OCI-LY7 (cell line): ENCODE results near the gene TTLL10. TPM values are rescaled to one million over a fixed set of nuclear protein-coding genes. Genes with fewer than 3 reads are reported as not detected.

Experiments
- BruUV-seq: library from RNA; stranded (reverse); fragments of 400-500 nt; replicated peaks from 2 replicates; lab custom pipeline; 2021; lab: Mats Ljungman, UMichigan
- CTCF ChIA-PET: fragments of 300-600 bp; sonication (Branson Sonifier 250); formaldehyde crosslinking; loops from one replicate; lab custom pipeline; 2022; ENCODE audit warnings: antibody characterized with exemption; ENCODE audit not compliant: unreplicated experiment; lab: Charles Lee
- POLR2A ChIA-PET: fragments of 300-600 bp; sonication (Branson Sonifier 250); formaldehyde crosslinking; loops from one replicate; lab custom pipeline; 2022; ENCODE audit warnings: antibody characterized with exemption; lab: Charles Lee
- DNase-seq: peaks from one replicate; pipeline ENCODE4 v3.0.0-alpha.2; 2015; ENCODE audit warnings: low spot score
- H2AFZ ChIP-seq: fragments of 200-600 bp; sonication (generic), shearing (Covaris generic); 2 replicates; pipeline ENCODE4 v1.6.1; 2014; ENCODE audit warnings: mild to moderate bottlenecking, antibody characterized with exemption, low read length, moderate library complexity
- H3K27ac ChIP-seq: fragments of 200-600 bp; sonication (generic); 2 replicates; pipeline ENCODE4 v1.5.1; 2014; ENCODE audit warnings: mixed run types, low read depth, mild to moderate bottlenecking, moderate library complexity, low read length, inconsistent platforms; ENCODE audit not compliant: poor library complexity, severe bottlenecking
- H3K36me3 ChIP-seq: fragments of 200-600 bp; sonication (generic); 2 replicates; pipeline ENCODE4 v1.6.1; 2014; ENCODE audit warnings: mild to moderate bottlenecking, antibody characterized with exemption, low read length, moderate library complexity, mixed read lengths; ENCODE audit not compliant: insufficient read depth
- H3K4me1 ChIP-seq: fragments of 200-600 bp; sonication (generic); 2 replicates; pipeline ENCODE4 v1.5.1; 2014; ENCODE audit warnings: mild to moderate bottlenecking, low read length; ENCODE audit not compliant: insufficient read depth, poor library complexity, severe bottlenecking
- H3K4me2 ChIP-seq: fragments of 200-600 bp; sonication (generic); 2 replicates; pipeline ENCODE4 v1.6.1; 2014; ENCODE audit warnings: mild to moderate bottlenecking, low read length
- H3K4me3 ChIP-seq: fragments of 200-600 bp; sonication (generic); 2 replicates; pipeline ENCODE4 v1.5.1; 2014; ENCODE audit warnings: mild to moderate bottlenecking, low read depth, low read length; ENCODE audit not compliant: poor library complexity, severe bottlenecking
- H3K79me2 ChIP-seq: fragments of 200-600 bp; sonication (generic); 2 replicates; pipeline ENCODE4 v1.6.1; 2016; ENCODE audit warnings: low read depth, mild to moderate bottlenecking, low read length, moderate library complexity, mixed read lengths; ENCODE audit not compliant: insufficient read depth
- H3K9me2 ChIP-seq: fragments of 200-600 bp; sonication (generic); 2 replicates; pipeline ENCODE4 v1.6.1; 2016; ENCODE audit warnings: mild to moderate bottlenecking, low read length, mixed read lengths; ENCODE audit not compliant: insufficient read depth
- H3K9me3 ChIP-seq: fragments of 200-600 bp; sonication (generic); 2 replicates; pipeline ENCODE4 v1.6.1; 2014; ENCODE audit warnings: mild to moderate bottlenecking, mixed run types, low read length, mixed read lengths
- H4K20me1 ChIP-seq: fragments of 200-600 bp; sonication (generic); 2 replicates; pipeline ENCODE4 v1.6.1; 2014; ENCODE audit warnings: mild to moderate bottlenecking, antibody characterized with exemption, low read length, moderate library complexity, mixed read lengths; ENCODE audit not compliant: insufficient read depth
- EZH2phosphoT487 ChIP-seq: fragments of 200-600 bp; sonication (generic); IDR thresholded peaks from 2 replicates; pipeline ENCODE4 v1.6.1; 2018; ENCODE audit warnings: low read depth, borderline replicate concordance, mild to moderate bottlenecking, mixed run types, antibody characterized with exemption, low read length, moderate library complexity, mixed read lengths
- intact Hi-C: fragments of 100-400 bp; cut with micrococcal nuclease; formaldehyde crosslinking; loops from one replicate; pipeline ENCODE4 v1.10.0; 2022; ENCODE audit not compliant: unreplicated experiment
- total RNA-seq, 2 experiments: library from RNA; depleted of rRNA in 1 of 2; stranded (reverse); fragments of >200 nt in 1 of 2; shearing (Covaris generic) in 1 of 2; gene quantifications; 2 replicates each; pipeline ENCODE4 v1.2.3, GENCODE V29; 2014 to 2022
- TF ChIP-seq, protein P1 (sequence below): fragments of 200-600 bp; sonication (generic); conservative IDR thresholded peaks from 2 replicates; pipeline ENCODE4 v1.5.1; 2014; ENCODE audit warnings: mild to moderate bottlenecking, antibody characterized with exemption, low read length, moderate library complexity, mixed read lengths

The TTLL10 gene
- total RNA-seq, 2 experiments from 2014 or later, result not detected

GRCh38 chr1:1132042-1132950 is 41.4 kb upstream of the TTLL10 start:
- DNase-seq, result no peak
- Histone ChIP-seq H3K4me3 (no peak overlapping the region), H3K27ac (no peak overlapping the region), H3K4me1 (peaks cover 12% of the 10 kb centered on the region), H4K20me1 (no peaks in the 10 kb centered on the region), H3K4me2 (no peak overlapping the region), H2AFZ (no peak overlapping the region), H3K9me2 (no peaks in the 10 kb centered on the region), H3K9me3 (no peaks in the 10 kb centered on the region), H3K79me2 (no peaks in the 10 kb centered on the region), H3K36me3 (no peaks in the 10 kb centered on the region)
- CTCF ChIA-PET, result no interaction called here
- BruUV-seq, result no TSS peak
- intact Hi-C loops, result no loop called here
- TF ChIP-seq, protein P1, sequence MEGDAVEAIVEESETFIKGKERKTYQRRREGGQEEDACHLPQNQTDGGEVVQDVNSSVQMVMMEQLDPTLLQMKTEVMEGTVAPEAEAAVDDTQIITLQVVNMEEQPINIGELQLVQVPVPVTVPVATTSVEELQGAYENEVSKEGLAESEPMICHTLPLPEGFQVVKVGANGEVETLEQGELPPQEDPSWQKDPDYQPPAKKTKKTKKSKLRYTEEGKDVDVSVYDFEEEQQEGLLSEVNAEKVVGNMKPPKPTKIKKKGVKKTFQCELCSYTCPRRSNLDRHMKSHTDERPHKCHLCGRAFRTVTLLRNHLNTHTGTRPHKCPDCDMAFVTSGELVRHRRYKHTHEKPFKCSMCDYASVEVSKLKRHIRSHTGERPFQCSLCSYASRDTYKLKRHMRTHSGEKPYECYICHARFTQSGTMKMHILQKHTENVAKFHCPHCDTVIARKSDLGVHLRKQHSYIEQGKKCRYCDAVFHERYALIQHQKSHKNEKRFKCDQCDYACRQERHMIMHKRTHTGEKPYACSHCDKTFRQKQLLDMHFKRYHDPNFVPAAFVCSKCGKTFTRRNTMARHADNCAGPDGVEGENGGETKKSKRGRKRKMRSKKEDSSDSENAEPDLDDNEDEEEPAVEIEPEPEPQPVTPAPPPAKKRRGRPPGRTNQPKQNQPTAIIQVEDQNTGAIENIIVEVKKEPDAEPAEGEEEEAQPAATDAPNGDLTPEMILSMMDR, result no peak
- no peak for TF ChIP-seq EZH2phosphoT487
- POLR2A ChIA-PET, result no interaction called here

DNA sequence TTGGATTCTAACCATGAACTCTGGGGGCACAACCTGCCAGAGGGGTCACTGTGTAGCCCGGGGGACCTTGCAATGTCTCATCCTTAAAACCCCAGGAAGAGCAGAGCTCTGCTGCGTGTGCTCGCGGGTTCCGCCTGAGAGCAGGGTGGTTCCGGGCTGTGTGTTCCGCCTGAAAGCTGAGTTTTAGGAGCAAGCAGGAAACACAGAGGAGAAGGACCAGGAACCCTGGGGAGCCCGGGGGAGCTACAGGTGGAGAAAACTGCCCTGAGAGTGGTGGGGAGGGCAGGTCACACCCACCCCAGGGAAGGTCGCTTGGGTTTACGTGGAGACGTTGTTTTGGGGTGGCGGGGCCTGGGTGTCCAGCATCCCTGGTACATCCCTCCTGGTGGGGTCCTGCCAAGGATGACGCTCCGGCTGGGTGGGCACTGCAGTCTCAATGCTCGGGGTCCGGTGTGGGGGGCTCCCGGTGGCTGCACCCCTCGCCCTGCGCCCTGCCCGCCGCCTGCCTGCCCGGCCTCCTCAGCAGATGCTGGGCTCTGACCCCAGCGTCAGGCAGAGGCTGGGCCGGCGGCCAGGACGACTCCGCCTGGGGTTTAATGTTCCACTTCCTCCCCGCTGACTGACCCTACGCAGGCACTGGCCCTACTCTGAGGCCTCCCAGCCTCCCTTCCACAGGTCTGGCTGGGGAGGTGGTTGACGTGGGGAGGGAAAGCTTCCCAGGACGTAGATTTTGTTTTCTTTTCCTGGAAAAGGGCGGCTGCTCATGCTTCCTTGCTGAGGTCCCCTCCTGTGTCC is 40.5 kb upstream of the TTLL10 start:
- intact Hi-C loops, result no loop called here
- no peak for DNase-seq
- no peak overlapping the region for H3K4me2 ChIP-seq
- H3K79me2 ChIP-seq, result no peaks in the 10 kb centered on the region
- no peaks in the 10 kb centered on the region for H4K20me1 ChIP-seq
- H3K9me3 ChIP-seq, result no peaks in the 10 kb centered on the region
- ChIA-PET CTCF (no interaction called here), POLR2A (no interaction called here)
- TF ChIP-seq, protein P1, result no peak
- TF ChIP-seq EZH2phosphoT487, result no peak
- peaks cover 18% of the 10 kb centered on the region for H3K4me1 ChIP-seq
- H2AFZ ChIP-seq, result no peak overlapping the region
- H3K36me3 ChIP-seq, result no peaks in the 10 kb centered on the region
- no peak overlapping the region for H3K27ac ChIP-seq
- H3K9me2 ChIP-seq, result no peaks in the 10 kb centered on the region
- no peak overlapping the region for H3K4me3 ChIP-seq
- no TSS peak for BruUV-seq
